ENCODE data around the gene PSMD4.

Gene PSMD4

DNA sequence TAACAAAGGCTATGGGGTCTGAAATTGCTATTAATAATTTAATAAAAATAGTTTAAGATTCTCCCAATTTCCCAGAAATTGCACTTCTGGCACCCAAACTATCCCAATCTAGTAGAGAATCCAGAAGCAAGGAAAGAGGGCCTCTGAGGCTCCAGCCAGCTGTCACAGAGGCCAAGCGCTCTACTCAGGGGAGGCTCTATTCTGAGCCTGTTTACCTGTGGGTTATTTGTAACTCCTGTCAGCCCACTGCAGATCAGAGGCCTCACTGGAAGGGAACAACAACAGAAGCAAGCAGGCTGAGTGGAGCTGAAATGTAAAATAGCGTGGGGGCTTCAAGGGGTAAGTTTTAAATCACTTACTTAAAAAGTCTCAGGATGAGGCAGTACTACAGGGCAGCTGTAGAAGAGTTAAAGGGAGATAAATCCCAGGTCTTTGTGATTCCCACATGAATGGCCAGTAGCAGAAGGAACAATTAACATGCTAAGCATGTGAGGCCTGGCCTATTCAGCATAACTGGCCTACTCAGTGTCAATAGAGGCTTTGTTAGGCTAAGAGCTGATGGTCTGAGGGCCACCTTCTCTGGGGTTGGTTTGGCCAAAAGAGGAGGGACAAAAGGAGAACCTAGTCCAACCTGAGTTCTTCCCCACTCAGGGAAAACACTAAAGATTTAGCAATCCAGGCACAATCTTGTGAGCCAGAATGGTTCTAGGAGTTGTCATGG lies 40.4 kb downstream of the PSMD4 start:
- no peak for DNase-seq (ENCODE audit: low spot score)

DNA sequence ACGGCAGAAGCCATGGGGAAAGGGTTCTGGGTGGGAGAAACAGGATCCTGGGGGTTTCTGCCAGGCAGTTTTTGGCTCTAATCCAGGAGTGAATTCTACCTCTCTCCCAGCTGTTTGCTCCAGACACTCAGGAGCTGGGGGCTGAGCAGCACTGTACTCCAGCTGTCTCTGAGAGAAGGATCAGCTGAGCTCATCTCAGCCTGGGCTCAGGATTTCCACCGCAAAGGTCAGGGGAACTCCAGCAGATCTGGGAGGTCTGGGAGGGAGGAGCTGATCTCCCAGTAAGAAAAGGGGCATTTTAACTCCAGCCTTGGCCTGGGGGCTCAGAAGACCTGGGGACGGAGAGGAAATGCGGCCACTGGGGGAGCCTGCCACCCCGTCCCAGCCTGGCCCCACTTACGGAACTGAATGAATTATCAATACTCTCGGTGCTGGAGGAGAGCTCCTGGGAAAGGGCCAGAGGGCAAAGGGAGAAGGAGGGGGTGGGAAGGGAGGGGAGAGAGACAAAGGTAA lies 55.3 kb downstream of the PSMD4 start:
- DNase-seq (ENCODE audit: low spot score), result no peak

DNA sequence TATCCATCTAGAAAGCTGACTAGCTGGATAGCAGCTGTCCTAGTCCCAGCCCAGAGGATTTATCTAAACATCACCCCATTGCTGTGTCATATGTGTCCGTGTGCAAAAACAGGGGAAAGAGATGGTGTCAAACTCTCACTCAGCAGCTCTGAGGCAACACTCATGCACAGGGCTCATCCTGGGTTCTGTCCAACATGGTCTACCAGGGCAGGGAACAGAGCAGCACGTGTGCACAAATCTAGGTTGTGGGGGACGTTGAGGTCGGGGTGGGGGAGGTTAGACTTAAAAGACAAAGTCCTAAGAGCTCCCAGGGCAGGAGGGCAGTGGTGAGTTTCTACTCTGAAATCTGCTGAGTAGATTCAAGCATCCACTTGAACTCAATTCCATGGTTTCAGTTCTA lies 56.5 kb downstream of the PSMD4 start:
- peak; percentile 64 for DNase-seq (ENCODE audit: low spot score)

DNA sequence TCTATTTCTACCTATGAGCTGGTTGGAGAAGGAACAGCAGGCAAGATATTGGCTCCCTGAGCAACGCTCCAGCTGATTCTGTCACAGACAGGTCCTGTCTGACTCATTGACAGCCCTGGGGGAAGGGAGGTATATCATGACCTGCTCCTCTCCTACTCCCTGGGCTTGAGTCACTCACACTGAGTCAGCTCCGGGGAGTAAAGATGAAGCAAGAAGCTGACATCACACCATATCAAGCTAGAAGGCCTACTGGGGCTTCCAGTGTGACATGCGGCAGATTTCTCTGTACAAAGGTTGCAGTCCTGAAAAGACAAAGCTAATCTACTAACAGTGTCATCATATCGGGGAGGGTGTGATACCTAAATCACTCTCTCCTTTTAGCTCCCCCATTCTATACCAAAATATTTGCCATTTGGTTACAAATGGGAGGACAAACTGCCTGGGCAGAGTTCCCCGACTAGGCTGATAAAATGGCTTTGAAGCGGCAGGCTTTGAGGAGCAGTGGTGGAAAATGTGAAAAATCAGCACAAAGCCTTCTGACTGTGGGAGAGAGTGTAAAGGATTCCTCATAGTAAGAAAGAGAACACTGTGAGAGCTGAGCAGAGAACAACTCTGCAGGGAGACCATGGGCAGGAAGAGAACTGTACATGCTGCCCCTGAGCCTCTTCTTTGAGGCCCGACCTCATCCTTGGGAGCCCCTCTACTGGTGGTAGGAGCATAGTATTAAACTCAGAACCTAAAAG lies 57.2 kb downstream of the PSMD4 start:
- DNase-seq (ENCODE audit: low spot score), result peak; percentile 92

DNA sequence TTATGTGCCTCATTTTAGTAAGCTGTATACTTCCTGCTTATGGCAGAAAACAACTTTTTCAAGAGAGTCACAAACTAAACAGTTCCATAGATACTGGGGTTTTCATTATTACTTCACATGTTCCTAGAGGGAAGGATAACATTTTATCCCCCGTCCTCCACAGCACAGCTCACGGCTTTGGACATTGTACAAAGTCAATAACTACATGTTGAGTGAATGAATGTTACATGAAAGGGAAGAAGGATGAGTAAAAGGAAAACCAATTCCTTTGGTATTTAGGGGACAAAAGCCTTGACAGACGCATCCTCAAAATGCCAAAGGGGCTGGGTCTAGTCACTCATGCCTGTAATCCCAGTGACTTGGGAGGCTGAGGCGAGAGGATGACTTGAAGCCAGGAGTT lies 57.9 kb downstream of the PSMD4 start:
- no peak for DNase-seq (ENCODE audit: low spot score)

DNA sequence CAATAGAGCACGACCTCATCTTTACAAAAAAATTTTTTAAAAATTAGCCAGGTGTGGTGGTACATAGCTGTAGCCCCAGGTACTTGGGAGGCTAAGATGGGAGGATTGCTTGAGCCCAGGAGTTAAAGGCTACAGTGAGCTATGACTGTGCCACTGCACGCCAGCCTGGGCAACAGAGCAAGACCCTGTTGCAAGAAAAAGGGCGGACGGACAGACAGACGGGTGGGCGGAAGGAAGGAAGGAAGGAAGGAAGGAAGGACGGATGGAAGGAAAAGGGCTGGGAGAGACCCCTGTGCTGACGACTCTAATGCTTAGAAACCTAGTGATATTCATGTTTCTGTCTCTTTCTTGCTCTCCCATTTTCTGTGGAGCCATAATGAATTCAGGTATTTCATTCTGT lies 58.3 kb downstream of the PSMD4 start:
- DNase-seq (ENCODE audit: low spot score), result no peak

DNA sequence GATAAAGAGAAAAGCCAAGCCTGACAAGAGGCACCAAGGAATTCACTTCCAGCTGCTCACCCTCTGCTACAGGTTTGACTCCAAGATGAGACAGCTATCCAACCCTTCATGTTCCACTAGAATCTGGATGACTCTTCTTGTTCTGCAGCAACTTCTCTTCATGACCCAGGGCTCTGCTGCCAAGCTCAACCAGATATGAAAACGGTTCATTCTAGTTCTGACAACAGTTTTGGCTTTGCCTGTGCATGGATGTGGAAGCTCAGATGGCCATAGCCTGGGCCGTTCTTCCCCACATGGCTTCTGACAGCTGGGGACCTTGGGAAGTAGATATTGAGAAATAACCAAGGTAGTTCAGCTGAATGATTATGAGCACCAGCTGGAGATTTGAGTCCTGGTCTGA lies 59.0 kb downstream of the PSMD4 start:
- no peak for DNase-seq (ENCODE audit: low spot score)

DNA sequence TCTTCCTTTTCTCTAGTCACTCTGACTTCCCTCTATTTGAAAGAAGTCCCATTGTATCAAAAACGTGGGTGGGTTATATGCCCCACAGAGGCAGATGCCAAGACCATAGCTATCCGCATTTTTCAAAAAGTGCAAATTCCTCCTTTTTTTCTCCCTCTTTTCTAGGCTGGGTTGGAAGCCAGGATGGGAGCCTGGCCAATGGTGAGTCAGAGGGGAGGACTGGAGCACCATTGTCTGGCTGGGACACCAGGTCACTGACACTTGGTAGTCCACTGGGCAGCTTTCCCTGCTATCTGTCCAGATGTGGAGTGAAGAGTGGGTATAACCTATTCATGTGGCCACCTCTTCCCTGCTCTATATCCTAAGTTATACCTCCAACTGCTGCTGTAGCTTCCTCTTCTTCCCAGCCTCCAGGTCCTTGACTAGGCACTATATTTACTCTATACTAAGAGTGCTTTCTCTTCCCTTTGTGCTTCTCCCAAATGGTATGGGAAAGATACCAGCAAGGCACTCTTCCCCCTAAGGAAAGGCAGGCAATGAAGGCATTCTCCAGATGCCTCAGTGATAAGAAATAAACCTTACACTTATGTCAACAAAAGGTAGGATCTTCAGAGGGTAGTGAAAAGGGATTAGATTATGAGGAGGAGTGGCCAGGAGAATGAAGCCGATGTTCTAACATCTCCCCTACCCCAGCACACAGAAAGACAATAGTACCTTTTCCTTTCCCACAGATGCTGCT lies 59.8 kb downstream of the PSMD4 start:
- DNase-seq (ENCODE audit: low spot score), result no peak

DNA sequence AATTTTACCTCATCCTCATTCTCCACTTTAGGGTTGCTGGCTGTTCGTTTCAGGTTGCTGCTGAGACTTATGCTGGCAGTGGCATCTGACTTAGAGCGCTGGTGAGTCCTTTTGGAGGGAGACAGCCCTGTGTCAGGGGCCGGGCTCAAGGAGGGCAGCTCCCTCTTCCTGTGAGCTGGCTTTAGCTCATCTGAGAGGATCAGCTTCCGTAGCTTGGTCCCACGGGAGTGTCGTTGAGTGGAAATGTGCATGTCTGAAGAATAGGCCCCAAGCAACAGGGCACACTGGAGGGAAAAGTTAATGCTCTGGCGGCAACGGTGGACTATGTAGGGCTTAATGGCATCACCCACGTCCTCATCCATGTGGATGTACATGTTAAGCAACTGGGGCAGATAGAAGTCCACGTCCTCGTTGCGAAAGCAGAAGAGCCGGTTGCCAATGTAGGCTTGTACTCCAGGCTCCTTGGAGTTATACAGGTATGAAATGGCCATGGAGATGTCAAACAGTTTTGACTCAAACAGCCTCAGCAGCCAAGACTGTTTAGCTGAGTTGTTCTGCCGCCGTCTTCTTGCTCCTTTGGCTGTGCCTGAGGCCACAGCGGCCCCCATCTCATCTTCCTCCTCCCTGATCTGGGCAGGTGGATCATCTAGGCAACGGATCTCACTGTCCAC lies 61.2 kb downstream of the PSMD4 start:
- no peak for DNase-seq (ENCODE audit: low spot score)

All from hematopoietic multipotent progenitor cell treated with erythropoietin and hydrocortisone succinate and interleukin-3 and kit ligand, for 17 days (in vitro differentiated cells).